Activated T-cell treated with anti-CD3 and anti-CD28 coated beads, Interleukin-2, amount 50 U/mL, for 4 hours (primary cell): ENCODE results near the gene MGRN1. TPM values are rescaled to one million over a fixed set of nuclear protein-coding genes. Genes with fewer than 3 reads are reported as not detected.
"Not testable (repeated sequence)": the region's sequence is repeated elsewhere in the genome, so short reads cannot be mapped to it uniquely, and the experiment has no call there.

Experiments used
- ATAC-seq, 2 donors: fragments of 200-7000 bp; cut with Tn5 transposase; one replicate each; pipeline ENCODE4 v1.10.0; 2021
- DNase-seq: peaks from one replicate; pipeline ENCODE4 v3.0.0-alpha.2; 2020
- H3K27me3 Mint-ChIP-seq: one replicate; pipeline ENCODE4 v1.8.0; 2021; ENCODE audit warnings: low read depth, mixed read lengths
- H3K36me3 Mint-ChIP-seq: one replicate; pipeline ENCODE4 v1.8.0; 2022; ENCODE audit warnings: mixed read lengths; ENCODE audit not compliant: insufficient read depth
- H3K4me1 Mint-ChIP-seq: one replicate; pipeline ENCODE4 v1.8.0; 2021; ENCODE audit warnings: low read depth, mixed read lengths
- H3K4me3 Mint-ChIP-seq: one replicate; pipeline ENCODE4 v1.8.0; 2021; ENCODE audit warnings: mild to moderate bottlenecking, moderate library complexity, mixed read lengths
- H3K9me3 Mint-ChIP-seq: one replicate; pipeline ENCODE4 v1.8.0; 2021; ENCODE audit warnings: mixed read lengths
- total RNA-seq, 3 donors: library from RNA; stranded (reverse); gene quantifications; one replicate each; pipeline ENCODE4 v1.2.1, GENCODE V29; 2021

Gene MGRN1
- total RNA-seq, 3 donors from 2014 or later = 56.5 to 60.5 (median 58.0) TPM

GRCh38 chr16:4733211-4733742 is 108.7 kb downstream of the MGRN1 start:
- H3K27me3 Mint-ChIP-seq = peaks cover 2% of the 10 kb centered on the region
- ATAC-seq (no peak), DNase-seq (no peak)
- H3K4me1 Mint-ChIP-seq = peaks cover 16% of the 10 kb centered on the region
- peak overlapping the region; percentile 91 for H3K4me3 Mint-ChIP-seq
- no peaks in the 10 kb centered on the region for H3K36me3 Mint-ChIP-seq
- H3K9me3 Mint-ChIP-seq = no peaks in the 10 kb centered on the region

GRCh38 chr16:4733747-4734062 is 109.1 kb downstream of the MGRN1 start:
- DNase-seq (peak; percentile 23), ATAC-seq (peak; percentile 5 to 25)
- Mint-ChIP-seq H3K9me3 (no peaks in the 10 kb centered on the region), H3K27me3 (peaks cover 2% of the 10 kb centered on the region), H3K4me1 (peaks cover 16% of the 10 kb centered on the region), H3K4me3 (peak overlapping the region; percentile 91), H3K36me3 (no peaks in the 10 kb centered on the region)

- peaks cover 16% of the 10 kb centered on the region for H3K4me1 Mint-ChIP-seq
- DNase-seq (peak; percentile 71), ATAC-seq (peak; percentile 84 to 86)
- H3K4me3 Mint-ChIP-seq = peak within 1 kb of the TSS; percentile 91
- no peaks in the 10 kb centered on the region for H3K9me3 Mint-ChIP-seq
- H3K27me3 Mint-ChIP-seq = peaks cover 2% of the 10 kb centered on the region
- H3K36me3 Mint-ChIP-seq = no peaks in the 10 kb centered on the region
These were observed 109.6 kb downstream of the MGRN1 start, which contains the start of the genes ANKS3 and DNAAF8 for GRCh38 chr16:4734063-4734729. TSS of gene ANKS3 (minus strand) at chr16:4734271. CDS start at chr16:4730149, 4,122 bp downstream. TSS of gene DNAAF8 (plus strand) at chr16:4734537. CDS start at chr16:4736515, 1,978 bp downstream.

GRCh38 chr16:4734730-4735535 is 110.3 kb downstream of the MGRN1 start:
- peaks cover 16% of the 10 kb centered on the region for H3K4me1 Mint-ChIP-seq
- peak overlapping the region; percentile 91 for H3K4me3 Mint-ChIP-seq
- H3K9me3 Mint-ChIP-seq = no peaks in the 10 kb centered on the region
- peaks cover 2% of the 10 kb centered on the region for H3K27me3 Mint-ChIP-seq
- peak; percentile 76 to 80 for ATAC-seq
- H3K36me3 Mint-ChIP-seq = no peaks in the 10 kb centered on the region
- DNase-seq = peak; percentile 92

- Mint-ChIP-seq H3K36me3 (no peaks in the 10 kb centered on the region), H3K4me3 (no peak overlapping the region), H3K9me3 (no peaks in the 10 kb centered on the region), H3K4me1 (peaks cover 16% of the 10 kb centered on the region), H3K27me3 (peaks cover 2% of the 10 kb centered on the region)
- no peak for DNase-seq
- ATAC-seq = no peak
These were observed 111.9 kb downstream of the MGRN1 start for GRCh38 chr16:4736546-4736945.

- Mint-ChIP-seq H3K9me3 (no peaks in the 10 kb centered on the region), H3K4me3 (no peak overlapping the region), H3K4me1 (peaks cover 16% of the 10 kb centered on the region), H3K36me3 (no peaks in the 10 kb centered on the region), H3K27me3 (peaks cover 2% of the 10 kb centered on the region)
- ATAC-seq (no peak), DNase-seq (no peak)
These were observed 112.9 kb downstream of the MGRN1 start for GRCh38 chr16:4737545-4737944.

GRCh38 chr16:4738370-4738769 is 113.7 kb downstream of the MGRN1 start:
- not testable (repeated sequence) for H3K9me3 Mint-ChIP-seq, H3K27me3 Mint-ChIP-seq, DNase-seq, ATAC-seq, H3K4me3 Mint-ChIP-seq, H3K36me3 Mint-ChIP-seq
- peaks cover 11% of the 10 kb centered on the region for H3K4me1 Mint-ChIP-seq

Other genes with a start within 250 kb of the MGRN1 start
- gene CORO7, start 208.2 kb upstream of the MGRN1 start, total RNA-seq = 10 to 100 TPM; 75.8 to 79.9 (median 76.4) TPM
- 100 to 1,000 TPM; 108 to 124 (median 123) TPM for gene DNAJA3, start 199.0 kb upstream of the MGRN1 start, total RNA-seq
- 10 to 100 TPM; 29.6 to 45.2 (median 41.5) TPM for gene NMRAL1, start 150.2 kb upstream of the MGRN1 start, total RNA-seq
- 10 to 100 TPM; 79.9 to 85.3 (median 83.1) TPM for gene HMOX2, start 148.4 kb upstream of the MGRN1 start, total RNA-seq
- 10 to 100 TPM; 33.2 to 41.6 (median 39.7) TPM for gene CDIP1, start 86.1 kb upstream of the MGRN1 start, total RNA-seq
- gene C16orf96, start 68.5 kb upstream of the MGRN1 start, total RNA-seq = under 1 TPM in 2 of 3 donors, not detected in 1; 0.05 to 0.10 TPM
- 10 to 100 TPM; 22.5 to 27.2 (median 23.7) TPM for gene UBALD1, start 9.9 kb upstream of the MGRN1 start, total RNA-seq
- 10 to 100 TPM; 53.1 to 56.8 (median 54.1) TPM for gene NUDT16L1, start 68.7 kb downstream of the MGRN1 start, total RNA-seq
- gene ANKS3, start 109.4 kb downstream of the MGRN1 start, total RNA-seq = 10 to 100 TPM; 19.4 to 24.1 (median 21.8) TPM
- under 1 TPM; 0.16 to 0.47 (median 0.25) TPM for gene DNAAF8, start 109.7 kb downstream of the MGRN1 start, total RNA-seq
- gene ZNF500, start 142.3 kb downstream of the MGRN1 start, total RNA-seq = 10 to 100 TPM; 10.3 to 12.4 (median 12.2) TPM
- not detected for gene SEPTIN12, start 163.5 kb downstream of the MGRN1 start, total RNA-seq
- gene SMIM22, start 170.5 kb downstream of the MGRN1 start, total RNA-seq = not detected
- gene ROGDI, start 177.8 kb downstream of the MGRN1 start, total RNA-seq = 1 to 10 TPM; 4.1 to 6.3 (median 6.2) TPM
- 100 to 1,000 TPM; 109 to 116 (median 114) TPM for gene GLYR1, start 222.5 kb downstream of the MGRN1 start, total RNA-seq
- gene UBN1, start 222.7 kb downstream of the MGRN1 start, total RNA-seq = 10 to 100 TPM; 38.2 to 44.6 (median 42.2) TPM